GM19240 (cell line): ENCODE data around the gene CPED1.
A peak's percentile ranks its signal among the peaks of the same experiment; 100 is the strongest.
"Not testable (repeated sequence)": the region's sequence is repeated elsewhere in the genome, so short reads cannot be mapped to it uniquely, and the experiment has no call there.

Source experiments
- DNase-seq: peaks from one replicate; pipeline ENCODE4 v3.0.0; 2011; ENCODE audit warnings: low spot score; ENCODE audit not compliant: insufficient read length

CPED1 gene

GRCh38 chr7:120981117-120981516 lies 7.4 kb upstream of the CPED1 start:
- DNase-seq = no peak

- DNase-seq = no peak
Observed at GRCh38 chr7:120981888-120982615, 6.5 kb upstream of the CPED1 start.

- DNase-seq = not testable (repeated sequence)
Observed at GRCh38 chr7:120983592-120983991, 4.9 kb upstream of the CPED1 start.

GRCh38 chr7:120984406-120984805 lies 4.1 kb upstream of the CPED1 start:
- DNase-seq = no peak

- no peak for DNase-seq
Observed at GRCh38 chr7:120985130-120985758, 3.3 kb upstream of the CPED1 start.

GRCh38 chr7:120985839-120986238 lies 2.7 kb upstream of the CPED1 start:
- no peak for DNase-seq

GRCh38 chr7:120986650-120987049 lies 1.9 kb upstream of the CPED1 start:
- DNase-seq = no peak

GRCh38 chr7:120987280-120987679 lies 1.2 kb upstream of the CPED1 start:
- no peak for DNase-seq

- DNase-seq = peak; percentile 53
Observed at GRCh38 chr7:120987683-120988590, 574 bp upstream of the CPED1 start.

GRCh38 chr7:120989257-120990220 lies 1.0 kb downstream of the CPED1 start:
- no peak for DNase-seq

- DNase-seq = no peak
Observed at GRCh38 chr7:120990468-120991118, 2.1 kb downstream of the CPED1 start.

- DNase-seq = no peak
Observed at GRCh38 chr7:120991161-120991560, 2.6 kb downstream of the CPED1 start.

- no peak for DNase-seq
Observed at GRCh38 chr7:120991581-120991980, 3.1 kb downstream of the CPED1 start.

- DNase-seq = no peak
Observed at GRCh38 chr7:120992272-120992964, 3.9 kb downstream of the CPED1 start.

- no peak for DNase-seq
Observed at GRCh38 chr7:120992965-120993494, 4.5 kb downstream of the CPED1 start.

- DNase-seq = no peak
Observed at GRCh38 chr7:120993553-120994191, 5.2 kb downstream of the CPED1 start.

- no peak for DNase-seq
Observed at GRCh38 chr7:120994512-120995410, 6.2 kb downstream of the CPED1 start.

- DNase-seq = no peak
Observed at GRCh38 chr7:120995654-120996053, 7.1 kb downstream of the CPED1 start.
